ENCODE results near the gene PSORS1C2. TPM values are rescaled to one million over a fixed set of nuclear protein-coding genes. Genes with fewer than 3 reads are reported as not detected.

PSORS1C2 gene
- total RNA-seq, 1 experiment from 2014 or later = not detected

DNA sequence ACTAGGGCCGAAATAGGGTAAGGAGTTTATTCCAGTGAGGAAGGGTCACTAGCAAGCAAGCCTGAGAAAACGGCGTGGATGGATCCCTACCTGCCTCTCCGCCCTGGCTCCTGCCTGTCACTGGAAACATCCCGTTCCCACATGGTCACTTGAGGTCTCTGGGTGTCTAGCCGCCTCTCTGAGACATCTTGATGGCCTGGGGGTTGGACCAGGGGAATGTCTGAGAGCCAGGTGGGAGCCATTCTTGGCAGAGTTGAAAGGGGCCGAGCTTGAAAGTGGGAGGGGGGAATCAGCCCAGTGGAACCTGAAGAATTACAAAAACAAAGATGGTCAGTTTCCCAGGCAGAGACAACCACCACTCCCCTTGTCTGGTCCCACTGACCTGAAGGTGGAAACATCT, 17.8 kb upstream of the PSORS1C2 start:
- no peaks in the 10 kb centered on the region for H3K27me3 ChIP-seq (replicated peaks; ENCODE audit: insufficient read depth, low read depth, low read length, poor library complexity)
- POLR2A ChIA-PET (ENCODE audit: low non-redundant PET) = no interaction called here
- no peak for TF ChIP-seq EZH2 (IDR thresholded peaks at IDR 0.05; ENCODE audit: borderline replicate concordance, low read depth, low read length, poor library complexity, severe bottlenecking)
- TF ChIP-seq, protein P1, sequence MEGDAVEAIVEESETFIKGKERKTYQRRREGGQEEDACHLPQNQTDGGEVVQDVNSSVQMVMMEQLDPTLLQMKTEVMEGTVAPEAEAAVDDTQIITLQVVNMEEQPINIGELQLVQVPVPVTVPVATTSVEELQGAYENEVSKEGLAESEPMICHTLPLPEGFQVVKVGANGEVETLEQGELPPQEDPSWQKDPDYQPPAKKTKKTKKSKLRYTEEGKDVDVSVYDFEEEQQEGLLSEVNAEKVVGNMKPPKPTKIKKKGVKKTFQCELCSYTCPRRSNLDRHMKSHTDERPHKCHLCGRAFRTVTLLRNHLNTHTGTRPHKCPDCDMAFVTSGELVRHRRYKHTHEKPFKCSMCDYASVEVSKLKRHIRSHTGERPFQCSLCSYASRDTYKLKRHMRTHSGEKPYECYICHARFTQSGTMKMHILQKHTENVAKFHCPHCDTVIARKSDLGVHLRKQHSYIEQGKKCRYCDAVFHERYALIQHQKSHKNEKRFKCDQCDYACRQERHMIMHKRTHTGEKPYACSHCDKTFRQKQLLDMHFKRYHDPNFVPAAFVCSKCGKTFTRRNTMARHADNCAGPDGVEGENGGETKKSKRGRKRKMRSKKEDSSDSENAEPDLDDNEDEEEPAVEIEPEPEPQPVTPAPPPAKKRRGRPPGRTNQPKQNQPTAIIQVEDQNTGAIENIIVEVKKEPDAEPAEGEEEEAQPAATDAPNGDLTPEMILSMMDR (conservative IDR thresholded peaks at IDR 0.05; ENCODE audit: low read depth, low read length) = no peak
- CTCF ChIA-PET = no interaction called here
- H3K4me1 ChIP-seq (ENCODE audit: insufficient read depth, low read length, poor library complexity, severe bottlenecking) = peaks cover 5% of the 10 kb centered on the region
- peaks cover 26% of the 10 kb centered on the region for H3K36me3 ChIP-seq (ENCODE audit: insufficient read depth, low read length, poor library complexity, severe bottlenecking)
- no peak overlapping the region for H3K4me3 ChIP-seq (ENCODE audit: low read depth, low read length, poor library complexity, severe bottlenecking)
- H3K27ac ChIP-seq (ENCODE audit: low read depth, low read length, poor library complexity, severe bottlenecking) = no peak overlapping the region
- no TSS peak for BruUV-seq (replicated peaks)
- intact Hi-C loops (cut with micrococcal nuclease; ENCODE audit: unreplicated experiment) = no loop called here
- H3K9me3 ChIP-seq (ENCODE audit: low read depth, low read length, poor library complexity, severe bottlenecking) = no peaks in the 10 kb centered on the region
- DNase-seq (ENCODE audit: low spot score) = no peak

DNA sequence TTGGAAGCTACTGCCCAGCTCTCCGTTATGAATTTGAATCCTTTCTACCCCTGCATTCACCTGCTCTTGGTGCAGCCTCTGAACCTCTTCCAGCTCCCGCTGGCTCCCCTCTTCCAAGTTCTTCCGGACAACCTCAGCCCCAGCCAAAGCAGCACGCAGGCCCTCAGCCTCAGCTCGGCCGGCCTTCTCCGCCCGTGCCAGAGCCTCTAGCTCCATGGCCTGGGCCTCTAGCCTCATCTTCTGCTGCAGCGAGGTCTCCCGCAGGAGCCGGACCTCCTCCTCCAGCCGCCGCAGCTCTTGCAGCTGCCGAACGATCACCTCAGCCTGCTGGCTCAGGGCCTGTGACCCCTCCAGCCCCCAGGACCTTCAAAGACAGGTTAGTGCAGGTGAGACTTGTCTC, 15.6 kb upstream of the PSORS1C2 start:
- Histone ChIP-seq H3K9me3 (ENCODE audit: low read depth, low read length, poor library complexity, severe bottlenecking) (no peaks in the 10 kb centered on the region), H3K4me3 (ENCODE audit: low read depth, low read length, poor library complexity, severe bottlenecking) (no peak overlapping the region), H3K27me3 (replicated peaks; ENCODE audit: insufficient read depth, low read depth, low read length, poor library complexity) (no peaks in the 10 kb centered on the region), H3K36me3 (ENCODE audit: insufficient read depth, low read length, poor library complexity, severe bottlenecking) (peaks cover 18% of the 10 kb centered on the region), H3K4me1 (ENCODE audit: insufficient read depth, low read length, poor library complexity, severe bottlenecking) (peaks cover 5% of the 10 kb centered on the region), H3K27ac (ENCODE audit: low read depth, low read length, poor library complexity, severe bottlenecking) (no peak overlapping the region)
- no peak for DNase-seq (ENCODE audit: low spot score)
- POLR2A ChIA-PET (ENCODE audit: low non-redundant PET) = no interaction called here
- intact Hi-C loops (cut with micrococcal nuclease; ENCODE audit: unreplicated experiment) = no loop called here
- CTCF ChIA-PET = no interaction called here
- no TSS peak for BruUV-seq (replicated peaks)
- TF ChIP-seq EZH2 (IDR thresholded peaks at IDR 0.05; ENCODE audit: borderline replicate concordance, low read depth, low read length, poor library complexity, severe bottlenecking) = no peak
- TF ChIP-seq, protein P1 (conservative IDR thresholded peaks at IDR 0.05; ENCODE audit: low read depth, low read length) = no peak

DNA sequence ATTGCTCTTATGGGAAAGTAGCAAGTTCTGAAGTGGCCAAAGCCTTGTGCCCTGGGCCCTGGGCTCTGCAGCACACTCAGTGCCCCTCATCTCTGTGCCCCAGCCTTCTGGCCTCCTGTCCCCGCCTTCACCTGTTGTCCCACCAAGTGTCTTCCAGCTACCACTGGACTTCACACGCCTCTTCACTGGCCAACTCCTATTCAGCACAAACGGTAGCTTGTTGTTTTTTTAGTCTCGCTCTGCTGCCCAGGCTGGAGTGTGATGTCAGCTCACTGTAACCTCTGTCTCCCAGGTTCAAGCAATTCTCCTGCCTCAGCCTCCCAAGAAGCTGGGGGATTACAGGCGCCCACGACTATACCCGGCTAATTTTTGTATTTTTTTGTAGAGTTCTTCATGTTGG, 13.9 kb upstream of the PSORS1C2 start:
- Histone ChIP-seq H3K4me1 (ENCODE audit: insufficient read depth, low read length, poor library complexity, severe bottlenecking) (peaks cover 5% of the 10 kb centered on the region), H3K27ac (ENCODE audit: low read depth, low read length, poor library complexity, severe bottlenecking) (no peak overlapping the region), H3K9me3 (ENCODE audit: low read depth, low read length, poor library complexity, severe bottlenecking) (no peaks in the 10 kb centered on the region), H3K36me3 (ENCODE audit: insufficient read depth, low read length, poor library complexity, severe bottlenecking) (peaks cover 18% of the 10 kb centered on the region), H3K4me3 (ENCODE audit: low read depth, low read length, poor library complexity, severe bottlenecking) (no peak overlapping the region), H3K27me3 (replicated peaks; ENCODE audit: insufficient read depth, low read depth, low read length, poor library complexity) (no peaks in the 10 kb centered on the region)
- ChIA-PET CTCF (interaction anchor here (0.6 kb wide), 1 partner anchor 214 kb away, joined by 7 read pairs; no protein-coding TSS in a partner anchor), POLR2A (ENCODE audit: low non-redundant PET) (no interaction called here)
- TF ChIP-seq, protein P1 (conservative IDR thresholded peaks at IDR 0.05; ENCODE audit: low read depth, low read length) = no peak
- TF ChIP-seq EZH2 (IDR thresholded peaks at IDR 0.05; ENCODE audit: borderline replicate concordance, low read depth, low read length, poor library complexity, severe bottlenecking) = no peak
- BruUV-seq (replicated peaks) = no TSS peak
- DNase-seq (ENCODE audit: low spot score) = no peak
- intact Hi-C loops (cut with micrococcal nuclease; ENCODE audit: unreplicated experiment) = no loop called here
